Cardiac fibroblast (primary cell): ENCODE measurements around the gene DDX24.

Source experiments
- DNase-seq, 2 donors: peaks; one replicate each; pipeline versions ENCODE4 v3.0.0 to v3.0.0-alpha.2; 2010; ENCODE audit warnings: low read depth in 2 of 2
- H3K4me3 ChIP-seq, 2 donors: replicated peaks in 1 of 2; 1 replicate in 1 of 2; 2 replicates in 1 of 2; pipeline ENCODE4 v1.5.1; 2011; ENCODE audit warnings: low read depth in 2 of 2, low read length in 2 of 2, mild to moderate bottlenecking in 2 of 2, moderate library complexity in 1 of 2
- TF ChIP-seq, protein P1 (sequence below): IDR thresholded peaks from one replicate; pipeline ENCODE4 v1.5.1; 2011; ENCODE audit warnings: low read depth, mild to moderate bottlenecking, low read length, inconsistent platforms

Gene DDX24

GRCh38 chr14:94051779-94052178 lies 29.2 kb downstream of the DDX24 start:
- TF ChIP-seq, protein P1, sequence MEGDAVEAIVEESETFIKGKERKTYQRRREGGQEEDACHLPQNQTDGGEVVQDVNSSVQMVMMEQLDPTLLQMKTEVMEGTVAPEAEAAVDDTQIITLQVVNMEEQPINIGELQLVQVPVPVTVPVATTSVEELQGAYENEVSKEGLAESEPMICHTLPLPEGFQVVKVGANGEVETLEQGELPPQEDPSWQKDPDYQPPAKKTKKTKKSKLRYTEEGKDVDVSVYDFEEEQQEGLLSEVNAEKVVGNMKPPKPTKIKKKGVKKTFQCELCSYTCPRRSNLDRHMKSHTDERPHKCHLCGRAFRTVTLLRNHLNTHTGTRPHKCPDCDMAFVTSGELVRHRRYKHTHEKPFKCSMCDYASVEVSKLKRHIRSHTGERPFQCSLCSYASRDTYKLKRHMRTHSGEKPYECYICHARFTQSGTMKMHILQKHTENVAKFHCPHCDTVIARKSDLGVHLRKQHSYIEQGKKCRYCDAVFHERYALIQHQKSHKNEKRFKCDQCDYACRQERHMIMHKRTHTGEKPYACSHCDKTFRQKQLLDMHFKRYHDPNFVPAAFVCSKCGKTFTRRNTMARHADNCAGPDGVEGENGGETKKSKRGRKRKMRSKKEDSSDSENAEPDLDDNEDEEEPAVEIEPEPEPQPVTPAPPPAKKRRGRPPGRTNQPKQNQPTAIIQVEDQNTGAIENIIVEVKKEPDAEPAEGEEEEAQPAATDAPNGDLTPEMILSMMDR, result no peak
- H3K4me3 ChIP-seq, result no peak overlapping the region
- DNase-seq, result no peak

DNA sequence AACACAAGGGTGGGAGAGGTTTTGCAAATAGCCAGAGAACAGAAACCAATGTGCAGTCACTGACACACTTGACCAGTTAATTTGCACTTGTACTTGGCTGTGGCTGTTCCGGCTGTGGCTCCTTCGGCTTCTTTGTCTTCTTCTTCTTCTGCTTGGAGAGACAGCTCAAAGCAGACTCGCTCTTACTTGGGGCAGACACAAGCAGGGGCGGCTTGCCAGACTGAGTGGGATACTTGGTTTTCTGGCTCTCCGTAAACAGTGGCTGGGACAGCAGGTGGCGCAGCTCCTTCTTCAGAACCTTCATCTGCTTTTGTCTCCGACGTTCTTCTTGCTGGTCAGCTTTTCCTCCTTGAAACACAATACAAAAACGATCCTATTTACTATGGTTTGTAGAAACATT lies 29.9 kb downstream of the DDX24 start:
- peak; percentile 56 to 69 for DNase-seq
- TF ChIP-seq, protein P1, result peak; percentile 51
- no peak overlapping the region for H3K4me3 ChIP-seq

- no peak for DNase-seq
- TF ChIP-seq, protein P1, result no peak
- no peak overlapping the region for H3K4me3 ChIP-seq
Measured at GRCh38 chr14:94050231-94050880, 30.6 kb downstream of the DDX24 start.

DNA sequence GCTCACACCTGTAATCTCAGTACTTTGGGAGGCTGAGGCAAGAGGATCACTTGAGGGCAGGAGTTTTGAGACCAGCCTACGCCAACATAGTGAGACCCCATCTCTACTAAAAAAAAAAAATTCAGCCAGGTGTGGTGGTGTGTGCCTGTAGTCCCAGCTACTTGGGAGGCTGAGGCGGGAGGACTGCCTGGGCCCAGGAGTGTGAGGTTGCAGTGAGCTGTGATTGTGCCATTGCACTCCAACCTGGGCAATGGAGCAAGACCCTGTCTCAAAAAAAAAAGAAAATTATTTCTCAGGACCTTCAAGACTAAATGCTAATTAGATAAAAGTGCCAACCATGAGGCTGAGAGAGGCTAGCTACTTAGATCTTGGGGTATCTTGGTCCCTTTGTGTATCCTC lies 31.4 kb downstream of the DDX24 start:
- TF ChIP-seq, protein P1, result no peak
- no peak for DNase-seq
- no peak overlapping the region for H3K4me3 ChIP-seq

- H3K4me3 ChIP-seq, result no peak overlapping the region
- TF ChIP-seq, protein P1, result no peak
- no peak for DNase-seq
Measured at GRCh38 chr14:94048691-94049624, 32.0 kb downstream of the DDX24 start.

DNA sequence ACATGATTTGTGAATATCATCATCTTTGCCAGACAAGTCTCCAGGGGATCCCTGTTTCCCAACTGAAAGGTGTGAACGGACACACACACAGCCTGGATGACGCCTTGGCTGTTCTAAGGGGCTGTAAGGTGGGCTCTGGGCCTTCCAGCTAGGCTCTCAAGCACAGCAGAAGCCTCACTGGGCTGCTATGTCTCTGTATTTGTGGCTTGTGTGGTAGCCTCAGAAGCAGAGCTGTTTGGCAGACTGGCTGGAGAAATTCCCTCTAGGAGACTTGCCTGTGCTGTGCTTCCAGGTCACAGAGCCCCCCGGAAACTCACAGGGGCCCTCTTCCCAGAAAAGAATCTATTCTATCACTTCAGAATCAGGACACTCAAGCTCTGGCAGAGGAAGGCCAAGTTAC lies 33.4 kb downstream of the DDX24 start:
- no peak for DNase-seq
- TF ChIP-seq, protein P1, result no peak
- H3K4me3 ChIP-seq, result no peak overlapping the region
